Upper lobe of left lung (tissue), 4 donors: ENCODE measurements around the gene SMIM43.

ENCODE experiments used
- CTCF ChIP-seq, 6 experiments: fragments of 450-650 bp in 4 of 6; fragments of 200-600 bp in 2 of 6; sonication (generic) in 2 of 6; IDR thresholded peaks; one replicate each; pipeline ENCODE4 v1.5.1; 2016 to 2019; ENCODE audit warnings: antibody characterized with exemption in 6 of 6
- POLR2A ChIP-seq, 4 donors: fragments of 450-650 bp; IDR thresholded peaks; one replicate each; pipeline ENCODE4 v1.5.1; 2016 to 2017; ENCODE audit warnings: antibody characterized with exemption in 4 of 4, mild to moderate bottlenecking in 2 of 4

GRCh38 chr4:121749225-121749624 lies 15.7 kb downstream of the SMIM43 start:
- TF ChIP-seq POLR2A (IDR thresholded peaks at IDR 0.05) = no peak
- TF ChIP-seq CTCF (IDR thresholded peaks at IDR 0.05) = no peak
